ENCODE data around the gene RNASE12.
"Not testable (repeated sequence)": the region's sequence is repeated elsewhere in the genome, so short reads cannot be mapped to it uniquely, and the experiment has no call there.

RNASE12 gene

GRCh38 chr14:20591235-20591634 lies at the start of gene RNASE12:
TSS of gene RNASE12 (minus strand) at chr14:20591376. CDS start at chr14:20590723, 653 bp downstream.
- DNase-seq, result no peak

- no peak for DNase-seq
Observed at GRCh38 chr14:20632831-20633691, 41.9 kb upstream of the RNASE12 start.

DNA sequence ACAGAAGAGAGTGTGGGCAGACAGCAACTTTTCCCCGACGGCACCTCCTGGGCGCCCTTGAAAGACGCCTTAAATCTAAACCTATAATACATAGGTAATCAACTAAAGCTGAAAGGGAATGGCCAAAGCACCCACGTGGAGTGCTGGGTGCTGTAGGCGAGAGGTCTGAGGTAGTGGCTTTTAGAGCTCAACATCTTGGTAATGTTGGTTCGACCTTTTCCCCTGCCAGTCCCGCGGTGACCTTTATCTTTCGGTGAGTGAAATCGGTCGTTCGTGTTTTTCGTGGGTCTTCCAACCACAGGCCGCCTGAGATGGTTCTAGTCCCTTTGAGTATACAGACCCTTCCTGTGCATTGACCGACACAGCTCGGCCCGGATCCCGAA lies 41.3 kb upstream of the RNASE12 start:
- DNase-seq, result no peak

GRCh38 chr14:20631880-20632389 lies 40.8 kb upstream of the RNASE12 start:
- DNase-seq, result no peak

GRCh38 chr14:20631023-20631879 lies 40.1 kb upstream of the RNASE12 start:
- no peak for DNase-seq

GRCh38 chr14:20630340-20631022 lies 39.3 kb upstream of the RNASE12 start:
- DNase-seq, result no peak

GRCh38 chr14:20628063-20628854 lies 37.1 kb upstream of the RNASE12 start:
- DNase-seq, result no peak

GRCh38 chr14:20627346-20628027 lies 36.3 kb upstream of the RNASE12 start:
- no peak for DNase-seq

GRCh38 chr14:20626274-20626673 lies 35.1 kb upstream of the RNASE12 start:
- no peak for DNase-seq

DNA sequence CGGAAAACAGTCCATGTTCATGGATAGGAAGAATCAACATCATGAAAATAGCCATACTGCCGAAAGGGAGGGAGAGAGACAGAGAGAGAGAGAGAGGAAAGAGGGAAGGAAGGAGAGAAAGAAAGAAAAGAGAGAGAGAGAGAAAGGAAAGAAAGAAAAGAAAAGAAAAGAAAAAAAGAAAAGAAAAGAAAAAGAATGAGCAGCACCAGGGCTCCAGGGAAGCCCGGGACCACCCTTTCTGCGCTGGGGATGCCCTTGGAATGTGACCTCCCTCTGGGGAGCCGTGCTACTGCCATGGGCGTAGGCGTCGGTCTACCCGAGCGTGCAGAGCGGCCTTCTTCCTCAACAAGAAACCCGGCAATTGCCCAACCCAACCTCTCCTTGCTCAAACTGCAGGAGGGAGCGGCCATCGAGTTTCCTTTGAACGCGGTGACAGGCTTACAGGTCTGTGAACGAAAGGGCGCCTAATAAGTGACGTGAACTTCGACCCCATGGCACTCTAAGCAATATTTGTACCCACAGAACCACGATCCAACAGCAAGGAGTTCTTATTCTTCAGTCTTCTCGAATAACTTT lies 33.4 kb upstream of the RNASE12 start:
- no peak for DNase-seq

GRCh38 chr14:20623798-20624197 lies 32.6 kb upstream of the RNASE12 start:
- DNase-seq, result no peak

DNA sequence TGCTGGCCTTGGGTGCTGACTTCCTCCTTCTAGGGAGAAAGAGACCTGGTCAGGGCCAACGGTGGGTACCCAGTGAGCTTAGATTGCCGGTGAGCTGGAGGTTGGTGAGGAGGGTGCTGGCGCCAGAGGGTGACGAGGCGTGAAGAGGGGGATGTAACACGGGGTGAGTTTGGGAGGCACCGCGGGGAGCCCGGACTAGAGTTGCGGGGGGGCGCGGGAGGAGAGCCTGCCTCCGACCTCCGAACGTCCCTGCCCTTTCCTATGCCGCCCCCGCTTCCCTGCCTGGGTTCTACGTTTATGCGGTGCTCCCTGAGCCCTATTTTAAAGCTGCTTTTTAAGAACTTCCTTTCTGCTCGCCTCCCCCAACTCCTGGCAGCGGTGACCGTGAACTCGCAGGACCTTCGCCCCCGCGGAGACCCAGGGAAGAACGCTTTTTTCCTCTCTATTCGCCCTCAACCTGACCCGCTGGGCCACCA lies 31.7 kb upstream of the RNASE12 start:
- no peak for DNase-seq

DNA sequence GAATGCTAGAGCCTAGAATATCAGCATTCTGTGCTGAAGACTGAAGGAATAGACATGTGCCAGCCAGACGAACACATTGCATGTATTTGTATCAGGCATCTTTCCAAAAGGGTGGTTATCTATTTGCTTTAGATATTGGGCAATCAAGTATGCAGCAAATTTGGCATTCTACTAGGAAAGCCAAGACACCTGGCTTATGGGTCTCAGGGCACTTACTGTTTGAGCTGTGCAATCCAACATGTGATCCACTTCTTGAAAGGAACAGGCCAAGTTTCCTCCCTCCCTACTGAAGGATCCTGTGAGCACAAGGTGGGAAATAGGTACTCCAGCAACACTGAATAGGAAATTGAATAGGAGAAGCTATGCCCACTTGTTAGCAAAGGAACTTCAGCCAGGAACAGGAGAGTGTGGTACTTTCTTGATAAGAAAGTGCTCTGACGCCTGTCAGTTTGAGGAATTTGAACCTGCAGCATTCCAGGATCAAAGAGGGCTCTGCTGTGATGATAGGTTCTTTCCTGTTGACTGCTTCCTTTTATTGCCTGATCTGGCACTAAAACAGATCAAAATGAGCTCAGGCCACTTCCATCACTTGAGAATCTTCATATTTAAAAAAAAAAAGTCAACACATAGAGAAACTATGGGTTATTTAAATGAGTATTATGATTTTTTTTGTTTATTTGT lies 29.8 kb upstream of the RNASE12 start:
- no peak for DNase-seq

DNA sequence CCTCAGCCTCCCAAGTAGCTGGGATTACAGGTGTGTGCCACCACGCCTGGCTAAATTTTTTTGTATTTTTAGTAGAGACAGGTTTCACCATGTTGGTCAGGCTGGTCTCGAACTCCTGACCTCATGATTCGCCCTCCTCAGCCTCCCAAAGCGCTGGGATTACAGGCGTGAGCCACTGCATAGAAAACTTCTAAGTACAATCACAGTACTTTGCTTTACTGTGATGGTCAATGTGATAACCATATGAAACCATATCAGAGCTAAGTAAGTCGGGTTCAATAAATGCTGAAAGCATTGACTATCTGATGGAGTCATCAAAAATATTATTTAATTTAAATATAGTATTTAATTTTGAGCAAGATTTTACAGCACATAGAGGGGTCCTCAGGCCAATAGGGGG lies 28.5 kb upstream of the RNASE12 start:
- not testable (repeated sequence) for DNase-seq

DNA sequence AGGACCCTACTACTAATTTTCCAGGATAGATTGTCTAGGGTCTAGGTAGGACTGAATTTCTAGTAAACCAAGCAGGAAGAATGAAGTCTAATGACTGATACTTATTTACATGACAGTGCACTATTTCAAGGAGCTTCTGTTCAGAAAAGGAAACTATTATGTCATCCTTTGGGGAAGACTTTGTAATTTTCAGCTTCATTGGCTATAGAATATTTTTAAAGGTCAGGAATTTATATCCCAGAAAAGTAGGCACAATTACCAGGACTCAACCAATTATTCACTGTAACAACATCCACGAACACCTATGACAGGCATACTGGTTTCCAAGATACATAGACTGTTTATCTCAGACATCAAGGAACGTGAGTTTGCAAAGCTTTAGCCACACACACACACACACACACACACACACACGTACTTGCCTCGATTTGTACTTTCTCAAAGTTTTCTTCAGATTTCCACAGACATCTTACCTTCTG lies 27.1 kb upstream of the RNASE12 start:
- DNase-seq, result no peak

GRCh38 chr14:20617138-20618003 lies 26.2 kb upstream of the RNASE12 start:
- no peak for DNase-seq

DNA sequence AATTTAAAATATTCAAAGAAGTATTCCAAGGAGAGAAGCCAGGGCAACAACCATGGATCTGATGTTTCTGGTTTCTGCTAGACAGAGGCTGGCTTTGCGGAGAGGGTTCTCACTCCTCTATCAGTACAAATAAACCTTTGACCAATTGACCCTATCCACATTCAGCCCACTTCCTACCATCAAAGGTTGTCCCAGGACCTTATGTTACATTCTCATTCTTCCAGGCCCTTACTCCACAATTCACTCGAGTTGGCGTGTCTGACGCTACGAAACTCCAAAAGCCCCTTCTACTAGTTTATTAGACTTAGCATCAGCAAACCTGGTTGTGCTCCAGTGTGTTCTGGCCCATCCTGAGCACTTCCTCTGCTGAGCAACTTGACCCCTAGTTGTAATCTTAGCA lies 24.8 kb upstream of the RNASE12 start:
- no peak for DNase-seq

GRCh38 chr14:20614038-20614840 lies 23.1 kb upstream of the RNASE12 start:
- DNase-seq, result no peak

Measured in NCI-H2029 treated with DMSO at 0.1 percent for 48 hours (cell line).